ENCODE measurements around the gene CDO1. TPM values are rescaled to one million over a fixed set of nuclear protein-coding genes. Genes with fewer than 3 reads are reported as not detected.

Gene CDO1
- polyA plus RNA-seq, 1 donor (not counting 4 experiments of a cell fraction or from before 2014, with no cell fraction given): not detected

DNA sequence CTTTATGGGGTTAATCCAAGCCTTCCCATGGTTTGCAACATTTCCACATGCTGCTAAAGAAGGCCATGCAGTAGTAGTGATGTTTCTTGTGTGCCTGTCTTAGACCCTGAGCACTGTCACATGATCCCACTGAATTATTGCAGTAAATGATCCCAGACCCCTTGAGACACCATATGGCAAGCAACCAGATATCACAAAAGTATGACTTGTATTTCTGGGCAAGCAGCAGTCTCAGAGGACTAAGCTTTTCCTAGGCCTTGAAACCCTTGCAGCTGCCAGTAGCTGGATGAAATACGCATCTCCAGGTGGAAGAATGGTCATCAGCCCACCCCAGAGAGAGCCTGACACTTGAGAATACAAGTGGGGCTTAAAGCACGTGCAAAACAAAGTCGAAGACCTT is 41.8 kb downstream of the CDO1 start:
- H3K4me1 ChIP-seq (ENCODE audit: control insufficient read depth, extremely low read depth, insufficient read depth, low read length): no peaks in the 10 kb centered on the region
- no peak overlapping the region for H3K27ac ChIP-seq (ENCODE audit: control insufficient read depth, insufficient read depth, low read length)
- FAIRE-seq: no peak
- no peak overlapping the region for H2AFZ ChIP-seq (ENCODE audit: control insufficient read depth, low read length)
- no peaks in the 10 kb centered on the region for H3K9me1 ChIP-seq (ENCODE audit: control insufficient read depth, extremely low read depth, insufficient read depth, low read length)
- H3K79me2 ChIP-seq (ENCODE audit: control insufficient read depth, insufficient read depth, low read length): no peaks in the 10 kb centered on the region
- H3K27me3 ChIP-seq (ENCODE audit: control insufficient read depth, extremely low read depth, insufficient read depth, low read length): no peaks in the 10 kb centered on the region
- no peak overlapping the region for H3K9ac ChIP-seq (ENCODE audit: control insufficient read depth, extremely low read depth, insufficient read depth, low read length)
- dilution Hi-C loops (cut with MboI; ENCODE audit: extremely low pct_ligation_motif_present, low sequenced_read_pairs): no loop called here
- no peak for TF ChIP-seq EZH2 (IDR thresholded peaks at IDR 0.05; ENCODE audit: low read length)
- TF ChIP-seq CTCF (optimal IDR thresholded peaks at IDR 0.05 in 1 of 3, IDR thresholded peaks at IDR 0.05 in 1 of 3, conservative IDR thresholded peaks at IDR 0.05 in 1 of 3; ENCODE audit: extremely low read depth in 1 of 3, insufficient read depth in 2 of 3, low read length in 3 of 3): no peak
- no peak overlapping the region for H3K4me2 ChIP-seq (ENCODE audit: control insufficient read depth, extremely low read depth, insufficient read depth, low read depth, low read length)
- no peak for DNase-seq (ENCODE audit: low read depth, low spot score)
- no peaks in the 10 kb centered on the region for H3K9me3 ChIP-seq (ENCODE audit: control insufficient read depth, low read depth, low read length)
- H3K36me3 ChIP-seq (ENCODE audit: control insufficient read depth in 2 of 2, extremely low read depth in 1 of 2, insufficient read depth in 2 of 2, low read length in 2 of 2): no peaks in the 10 kb centered on the region
- H4K20me1 ChIP-seq (ENCODE audit: control insufficient read depth, extremely low read depth, insufficient read depth, low read length): no peaks in the 10 kb centered on the region
- H3K4me3 ChIP-seq (ENCODE audit: control insufficient read depth in 2 of 3, extremely low read depth in 1 of 3, insufficient read depth in 2 of 3, low read depth in 1 of 3, low read length in 3 of 3): no peak overlapping the region

DNA sequence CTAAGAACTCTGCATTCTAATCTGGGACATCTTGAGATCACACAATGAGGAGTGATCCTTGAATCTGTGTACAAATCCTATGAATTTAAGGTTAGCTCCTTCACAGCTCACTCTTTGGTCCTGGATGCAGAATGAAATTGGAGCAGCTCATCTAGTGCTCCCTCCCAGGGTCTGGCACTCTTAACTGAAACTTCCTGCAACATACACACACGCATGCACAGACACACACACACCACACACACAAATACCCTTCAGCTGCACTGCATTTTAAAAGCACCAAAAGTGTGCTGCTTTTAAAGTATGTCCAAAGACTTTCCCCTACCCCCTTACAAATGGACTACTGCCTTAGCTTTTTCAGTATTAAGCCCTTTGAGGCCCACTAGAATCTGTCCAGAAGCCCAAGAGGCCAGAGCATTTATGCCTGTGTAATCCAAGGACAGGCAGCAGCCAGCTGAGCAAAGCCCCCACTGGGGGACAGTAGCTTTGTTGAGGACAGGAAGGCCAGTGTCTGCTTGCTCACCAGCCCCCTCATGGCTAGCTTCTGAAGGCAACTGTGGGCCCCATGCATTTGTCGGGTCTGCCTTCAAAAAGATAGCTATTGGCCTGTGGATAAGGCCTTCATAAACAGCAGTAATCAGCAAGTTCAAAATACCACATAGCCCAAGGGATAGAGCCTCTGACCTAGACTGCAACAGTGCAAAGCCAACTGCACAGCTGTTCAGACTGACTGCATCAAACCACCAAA is 43.6 kb downstream of the CDO1 start:
- no peaks in the 10 kb centered on the region for H3K4me1 ChIP-seq (ENCODE audit: control insufficient read depth, extremely low read depth, insufficient read depth, low read length)
- no peak overlapping the region for H3K4me3 ChIP-seq (ENCODE audit: control insufficient read depth in 2 of 3, extremely low read depth in 1 of 3, insufficient read depth in 2 of 3, low read depth in 1 of 3, low read length in 3 of 3)
- TF ChIP-seq EZH2 (IDR thresholded peaks at IDR 0.05; ENCODE audit: low read length) (no peak), CTCF (optimal IDR thresholded peaks at IDR 0.05 in 1 of 3, IDR thresholded peaks at IDR 0.05 in 1 of 3, conservative IDR thresholded peaks at IDR 0.05 in 1 of 3; ENCODE audit: extremely low read depth in 1 of 3, insufficient read depth in 2 of 3, low read length in 3 of 3) (no peak)
- H3K9ac ChIP-seq (ENCODE audit: control insufficient read depth, extremely low read depth, insufficient read depth, low read length): no peak overlapping the region
- no peaks in the 10 kb centered on the region for H3K36me3 ChIP-seq (ENCODE audit: control insufficient read depth in 2 of 2, extremely low read depth in 1 of 2, insufficient read depth in 2 of 2, low read length in 2 of 2)
- H2AFZ ChIP-seq (ENCODE audit: control insufficient read depth, low read length): no peak overlapping the region
- dilution Hi-C loops (cut with MboI; ENCODE audit: extremely low pct_ligation_motif_present, low sequenced_read_pairs): no loop called here
- no peaks in the 10 kb centered on the region for H4K20me1 ChIP-seq (ENCODE audit: control insufficient read depth, extremely low read depth, insufficient read depth, low read length)
- no peak overlapping the region for H3K4me2 ChIP-seq (ENCODE audit: control insufficient read depth, extremely low read depth, insufficient read depth, low read depth, low read length)
- no peaks in the 10 kb centered on the region for H3K9me3 ChIP-seq (ENCODE audit: control insufficient read depth, low read depth, low read length)
- DNase-seq (ENCODE audit: low read depth, low spot score) (no peak), FAIRE-seq (no peak)
- no peaks in the 10 kb centered on the region for H3K27me3 ChIP-seq (ENCODE audit: control insufficient read depth, extremely low read depth, insufficient read depth, low read length)
- H3K79me2 ChIP-seq (ENCODE audit: control insufficient read depth, insufficient read depth, low read length): no peaks in the 10 kb centered on the region
- no peaks in the 10 kb centered on the region for H3K9me1 ChIP-seq (ENCODE audit: control insufficient read depth, extremely low read depth, insufficient read depth, low read length)
- H3K27ac ChIP-seq (ENCODE audit: control insufficient read depth, insufficient read depth, low read length): no peak overlapping the region
